Measurements from ENCODE around the gene CWC22. TPM values are rescaled to one million over a fixed set of nuclear protein-coding genes. Genes with fewer than 3 reads are reported as not detected.

Gene CWC22

DNA sequence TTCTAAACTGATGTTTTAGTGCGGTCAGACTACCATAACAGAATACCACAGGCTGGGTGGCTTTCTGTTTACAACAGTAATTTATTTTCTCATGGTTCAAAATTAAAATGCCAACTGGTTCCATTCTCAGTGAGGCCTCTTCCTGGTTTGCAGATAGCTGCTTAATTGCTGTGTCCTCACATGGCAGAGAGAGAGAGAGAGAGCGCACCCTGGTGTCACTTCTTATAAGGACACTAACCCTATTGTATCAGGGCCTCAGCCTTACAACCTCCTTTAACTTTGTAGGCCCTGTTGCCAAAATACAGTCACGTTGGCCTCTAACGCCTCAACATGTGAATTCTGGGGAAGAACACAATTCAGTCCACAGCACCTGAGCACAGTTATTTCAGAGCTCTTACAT, 108.2 kb downstream of the CWC22 start:
- Histone ChIP-seq H3K18ac (ENCODE audit: low read length) (no peak overlapping the region), H2BK5ac (ENCODE audit: low read length) (no peak overlapping the region), H3K4me3 (ENCODE audit: low read length in 2 of 2) (no peak overlapping the region), H4K91ac (ENCODE audit: low read depth, low read length, poor library complexity) (no peak overlapping the region), H3K4me2 (ENCODE audit: insufficient read depth, low read length, poor library complexity, severe bottlenecking) (no peak overlapping the region), H3K14ac (ENCODE audit: low read length) (no peak overlapping the region), H2BK12ac (ENCODE audit: low read length) (no peak overlapping the region), H3K36me3 (replicated peaks in 1 of 2; ENCODE audit: control insufficient read depth in 2 of 2, insufficient read depth in 2 of 2, low read length in 2 of 2) (no peaks in the 10 kb centered on the region), H3K4ac (ENCODE audit: low read length) (no peak overlapping the region), H3K9ac (ENCODE audit: low read depth, low read length, poor library complexity) (no peak overlapping the region), H2AFZ (ENCODE audit: low read length) (no peak overlapping the region), H2BK15ac (ENCODE audit: low read length) (no peak overlapping the region), H3K4me1 (ENCODE audit: control insufficient read depth in 2 of 2, insufficient read depth in 1 of 2, low read depth in 1 of 2, low read length in 2 of 2) (peaks cover 0 to 2% of the 10 kb centered on the region in 2 donors), H3K27ac (replicated peaks; ENCODE audit: low read length) (no peak overlapping the region), H4K8ac (ENCODE audit: low read depth, low read length) (no peak overlapping the region), H3K9me3 (replicated peaks in 1 of 2; ENCODE audit: control insufficient read depth in 2 of 2, insufficient read depth in 1 of 2, low read depth in 1 of 2, low read length in 2 of 2) (no peaks in the 10 kb centered on the region), H3K23ac (ENCODE audit: low read depth, low read length, poor library complexity) (no peak overlapping the region), H2BK120ac (ENCODE audit: low read depth, low read length) (no peak overlapping the region), H3K27me3 (ENCODE audit: control insufficient read depth in 3 of 3, insufficient read depth in 3 of 3, low read depth in 1 of 3, low read length in 3 of 3) (peaks cover 0 to 6% (median 0%) of the 10 kb centered on the region in 3 experiments), H3K79me1 (ENCODE audit: low read depth, low read length) (no peaks in the 10 kb centered on the region), H2AK5ac (ENCODE audit: low read depth, low read length) (no peak overlapping the region)
- DNase-seq (ENCODE audit: low spot score) = peak; percentile 35
- no CpG with 5 or more reads among the region's 4 CpGs for WGBS, 2 donors (ENCODE audit: extremely low coverage in 2 of 2, insufficient read length in 2 of 2, insufficient replicate concordance in 1 of 2)

Small RNA genes within 50 kb of the gene (small RNA-seq; reads per million reads assigned to genes)
- not detected for gene RF00416 (ENCODE audit: insufficient read depth)

All from neuronal stem cell (in vitro differentiated cells).